CD14-positive monocyte (primary cell): Measurements from ENCODE around the gene TBC1D10A. TPM values are rescaled to one million over a fixed set of nuclear protein-coding genes. Genes with fewer than 3 reads are reported as not detected.

Experiments used
- DNase-seq, 3 donors: peaks; one replicate each; pipeline ENCODE4 v3.0.0-alpha.2; 2011 to 2022
- H2AFZ ChIP-seq: 2 replicates; pipeline ENCODE4 v1.6.0; 2012; ENCODE audit warnings: mild to moderate bottlenecking, low read depth, low read length, inconsistent platforms; ENCODE audit not compliant: insufficient read depth, poor library complexity, severe bottlenecking
- H3K27ac ChIP-seq, 2 donors: 1 replicate in 1 of 2; 2 replicates in 1 of 2; pipeline ENCODE4 v1.5.1; 2012 to 2013; ENCODE audit warnings: low read length in 2 of 2, control low read depth in 1 of 2, inconsistent platforms in 1 of 2, low read depth in 1 of 2, mild to moderate bottlenecking in 1 of 2
- H3K27me3 ChIP-seq, 2 donors: one replicate each; pipeline versions ENCODE4 v1.6.0 to v1.6.1; 2011 to 2013; ENCODE audit warnings: low read length in 2 of 2; ENCODE audit not compliant: control insufficient read depth in 2 of 2, insufficient read depth in 2 of 2
- H3K36me3 ChIP-seq, 2 donors: replicated peaks in 1 of 2; 1 replicate in 1 of 2; 2 replicates in 1 of 2; pipeline versions ENCODE4 v1.5.1 to v1.6.1; 2012 to 2013; ENCODE audit warnings: low read length in 2 of 2, control low read depth in 1 of 2, inconsistent platforms in 1 of 2, mild to moderate bottlenecking in 1 of 2; ENCODE audit not compliant: insufficient read depth in 2 of 2, control insufficient read depth in 1 of 2
- H3K4me1 ChIP-seq, 2 donors: 1 replicate in 1 of 2; 2 replicates in 1 of 2; pipeline versions ENCODE4 v1.5.1 to v1.6.1; 2012 to 2013; ENCODE audit warnings: low read length in 2 of 2, control low read depth in 1 of 2, inconsistent platforms in 1 of 2, mild to moderate bottlenecking in 1 of 2, moderate library complexity in 1 of 2; ENCODE audit not compliant: insufficient read depth in 2 of 2, control insufficient read depth in 1 of 2
- H3K4me2 ChIP-seq: replicated peaks from 2 replicates; pipeline ENCODE3; 2012; ENCODE audit warnings: low read length, moderate library complexity, mild to moderate bottlenecking; ENCODE audit not compliant: poor library complexity, severe bottlenecking; ENCODE audit errors: extremely low read depth
- H3K4me3 ChIP-seq, 3 experiments: fragments of 200-600 bp in 1 of 3; sonication (generic) in 1 of 3; replicated peaks in 1 of 3; 1 replicate in 2 of 3; 2 replicates in 1 of 3; pipeline ENCODE4 v1.5.1; 2011 to 2013; ENCODE audit warnings: low read length in 3 of 3, mild to moderate bottlenecking in 3 of 3, control low read depth in 2 of 3, low read depth in 2 of 3, inconsistent platforms in 1 of 3, moderate library complexity in 1 of 3
- H3K79me2 ChIP-seq: 2 replicates; pipeline ENCODE4 v1.6.0; 2012; ENCODE audit warnings: mild to moderate bottlenecking, control low read depth, inconsistent platforms, low read length, moderate library complexity; ENCODE audit not compliant: insufficient read depth
- H3K9ac ChIP-seq: 2 replicates; pipeline ENCODE4 v1.6.0; 2017; ENCODE audit warnings: low read length, mild to moderate bottlenecking; ENCODE audit not compliant: insufficient read depth, poor library complexity, severe bottlenecking
- H3K9me3 ChIP-seq, 2 donors: replicated peaks in 1 of 2; 1 replicate in 1 of 2; 2 replicates in 1 of 2; pipeline versions ENCODE4 v1.5.1 to v1.6.1; 2012 to 2013; ENCODE audit warnings: low read length in 2 of 2, control low read depth in 1 of 2; ENCODE audit not compliant: control insufficient read depth in 1 of 2, insufficient read depth in 1 of 2
- H4K20me1 ChIP-seq: 2 replicates; pipeline ENCODE4 v1.6.0; 2012; ENCODE audit warnings: mild to moderate bottlenecking, low read length, control low read depth, moderate library complexity; ENCODE audit not compliant: insufficient read depth
- H3K27ac Mint-ChIP-seq, 7 donors: one replicate each; pipeline ENCODE4 v1.8.0; 2020; ENCODE audit warnings: mild to moderate bottlenecking in 7 of 7, mixed read lengths in 7 of 7, moderate library complexity in 6 of 7, inconsistent platforms in 2 of 7
- H3K27me3 Mint-ChIP-seq, 3 donors: one replicate each; pipeline ENCODE4 v1.8.0; 2021 to 2022; ENCODE audit warnings: low read depth in 3 of 3, mild to moderate bottlenecking in 3 of 3, mixed read lengths in 3 of 3, moderate library complexity in 3 of 3, inconsistent platforms in 1 of 3
- H3K36me3 Mint-ChIP-seq, 2 donors: one replicate each; pipeline ENCODE4 v1.8.0; 2020; ENCODE audit warnings: mixed read lengths in 2 of 2, inconsistent platforms in 1 of 2, mild to moderate bottlenecking in 1 of 2
- H3K4me1 Mint-ChIP-seq: one replicate; pipeline ENCODE4 v1.8.0; 2020; ENCODE audit warnings: mild to moderate bottlenecking, mixed read lengths
- H3K4me3 Mint-ChIP-seq, 2 donors: one replicate each; pipeline ENCODE4 v1.8.0; 2020; ENCODE audit warnings: mild to moderate bottlenecking in 2 of 2, mixed read lengths in 2 of 2, moderate library complexity in 1 of 2
- H3K9me3 Mint-ChIP-seq, 7 donors: one replicate each; pipeline ENCODE4 v1.8.0; 2020 to 2022; ENCODE audit warnings: mixed read lengths in 7 of 7, mild to moderate bottlenecking in 6 of 7, moderate library complexity in 6 of 7, inconsistent platforms in 2 of 7
- WGBS: methylation state at CpG from one replicate; pipeline ENCODE4 v1.1.5; 2013; ENCODE audit warnings: missing lambda C conversion rate; ENCODE audit not compliant: insufficient coverage; 5-methylcytosine and 5-hydroxymethylcytosine counted together
- intact Hi-C, 2 donors: fragments of 100-400 bp; cut with micrococcal nuclease; formaldehyde crosslinking; loops; one replicate each; pipeline versions ENCODE4 v1.15.0 to v1.15.1; 2023
- polyA plus RNA-seq, 3 donors: library from polyadenylated mRNA; depleted of rRNA in 1 of 3; unstranded in 2 of 3; stranded (reverse) in 1 of 3; fragments of 300-500 nt in 2 of 3; fragments of >200 nt in 1 of 3; fragmentation: Illumina TruSeq in 2 of 3; gene quantifications; 1 replicate in 2 of 3; 2 replicates in 1 of 3; pipeline ENCODE4 v1.2.3, GENCODE V29; 2012 to 2021
- TF ChIP-seq, protein P1 (sequence below): fragments of 200-600 bp; IDR thresholded peaks from one replicate; pipeline ENCODE4 v1.8.0; 2022; ENCODE audit warnings: antibody characterized with exemption, mild to moderate bottlenecking

Gene TBC1D10A
- polyA plus RNA-seq, 3 donors: 13.4 to 38.3 (median 21.8) TPM

DNA sequence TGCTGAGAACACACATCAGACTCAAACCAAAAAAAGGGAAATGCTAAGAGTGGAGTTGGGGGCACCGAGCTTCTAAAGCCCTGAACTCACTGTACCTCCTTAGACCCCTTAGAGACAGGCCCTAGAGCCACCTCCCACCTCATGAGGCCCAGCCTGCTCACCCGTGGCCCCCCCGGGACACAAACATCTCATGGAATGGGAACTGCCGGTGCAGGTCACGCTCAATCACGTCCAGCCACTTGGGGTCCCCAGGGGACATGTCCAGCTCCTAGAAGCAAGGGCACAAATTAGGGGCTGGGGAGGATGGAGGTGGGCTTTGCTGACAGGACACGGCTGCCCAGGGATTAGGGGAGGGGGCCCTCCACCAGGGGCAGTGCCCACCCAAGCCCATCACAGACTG is 31.2 kb downstream of the TBC1D10A start:
- Mint-ChIP-seq H3K4me3 (no peak overlapping the region), H3K27me3 (peaks cover 0 to 2% (median 0%) of the 10 kb centered on the region in 3 donors), H3K36me3 (peaks cover 83 to 94% of the 10 kb centered on the region in 2 donors), H3K4me1 (peaks cover 3% of the 10 kb centered on the region), H3K9me3 (no peaks in the 10 kb centered on the region), H3K27ac (no peak overlapping the region)
- WGBS: 95% methylated on average over 6 of the region's 7 CpGs
- Histone ChIP-seq H3K4me2 (no peak overlapping the region), H3K27ac (no peak overlapping the region), H4K20me1 (peaks cover 44% of the 10 kb centered on the region), H2AFZ (no peak overlapping the region), H3K4me1 (no peaks in the 10 kb centered on the region), H3K79me2 (no peaks in the 10 kb centered on the region), H3K9me3 (no peaks in the 10 kb centered on the region), H3K4me3 (no peak overlapping the region), H3K9ac (no peak overlapping the region), H3K27me3 (no peaks in the 10 kb centered on the region), H3K36me3 (peaks cover 76 to 97% of the 10 kb centered on the region in 2 donors)
- TF ChIP-seq, protein P1, sequence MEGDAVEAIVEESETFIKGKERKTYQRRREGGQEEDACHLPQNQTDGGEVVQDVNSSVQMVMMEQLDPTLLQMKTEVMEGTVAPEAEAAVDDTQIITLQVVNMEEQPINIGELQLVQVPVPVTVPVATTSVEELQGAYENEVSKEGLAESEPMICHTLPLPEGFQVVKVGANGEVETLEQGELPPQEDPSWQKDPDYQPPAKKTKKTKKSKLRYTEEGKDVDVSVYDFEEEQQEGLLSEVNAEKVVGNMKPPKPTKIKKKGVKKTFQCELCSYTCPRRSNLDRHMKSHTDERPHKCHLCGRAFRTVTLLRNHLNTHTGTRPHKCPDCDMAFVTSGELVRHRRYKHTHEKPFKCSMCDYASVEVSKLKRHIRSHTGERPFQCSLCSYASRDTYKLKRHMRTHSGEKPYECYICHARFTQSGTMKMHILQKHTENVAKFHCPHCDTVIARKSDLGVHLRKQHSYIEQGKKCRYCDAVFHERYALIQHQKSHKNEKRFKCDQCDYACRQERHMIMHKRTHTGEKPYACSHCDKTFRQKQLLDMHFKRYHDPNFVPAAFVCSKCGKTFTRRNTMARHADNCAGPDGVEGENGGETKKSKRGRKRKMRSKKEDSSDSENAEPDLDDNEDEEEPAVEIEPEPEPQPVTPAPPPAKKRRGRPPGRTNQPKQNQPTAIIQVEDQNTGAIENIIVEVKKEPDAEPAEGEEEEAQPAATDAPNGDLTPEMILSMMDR: no peak
- no peak for DNase-seq
- intact Hi-C loops: no loop called here

GRCh38 chr22:30294830-30295229 is 31.9 kb downstream of the TBC1D10A start:
- Histone ChIP-seq H3K9ac (no peak overlapping the region), H3K4me1 (peaks cover 4 to 6% of the 10 kb centered on the region in 2 donors), H4K20me1 (peaks cover 44% of the 10 kb centered on the region), H3K4me3 (no peak overlapping the region), H2AFZ (no peak overlapping the region), H3K4me2 (no peak overlapping the region), H3K27ac (no peak overlapping the region), H3K9me3 (no peaks in the 10 kb centered on the region), H3K79me2 (no peaks in the 10 kb centered on the region), H3K36me3 (peaks cover 73 to 89% of the 10 kb centered on the region in 2 donors), H3K27me3 (no peaks in the 10 kb centered on the region)
- Mint-ChIP-seq H3K36me3 (peaks cover 77 to 86% of the 10 kb centered on the region in 2 donors), H3K9me3 (no peaks in the 10 kb centered on the region), H3K27me3 (no peaks in the 10 kb centered on the region), H3K4me1 (peaks cover 8% of the 10 kb centered on the region), H3K4me3 (no peak overlapping the region), H3K27ac (no peak overlapping the region)
- 100% methylated on average over 11 of the region's 11 CpGs for WGBS
- intact Hi-C loops: loop anchor here in 1 of 2 donors (5.0 kb wide), 1 partner anchor 32 kb away; the partner anchor contains the start of gene TBC1D10A
- no peak for DNase-seq
- TF ChIP-seq, protein P1: no peak
